CD4-positive, alpha-beta T cell treated with Interleukin-6 for 4 hours (primary cell): ENCODE measurements around the gene ANKRD12.
"Not testable (repeated sequence)": the region's sequence is repeated elsewhere in the genome, so short reads cannot be mapped to it uniquely, and the experiment has no call there.

ENCODE experiments used
- DNase-seq: peaks from one replicate; pipeline ENCODE4 v3.0.0-alpha.2; 2020; ENCODE audit warnings: mixed read lengths

ANKRD12 gene

DNA sequence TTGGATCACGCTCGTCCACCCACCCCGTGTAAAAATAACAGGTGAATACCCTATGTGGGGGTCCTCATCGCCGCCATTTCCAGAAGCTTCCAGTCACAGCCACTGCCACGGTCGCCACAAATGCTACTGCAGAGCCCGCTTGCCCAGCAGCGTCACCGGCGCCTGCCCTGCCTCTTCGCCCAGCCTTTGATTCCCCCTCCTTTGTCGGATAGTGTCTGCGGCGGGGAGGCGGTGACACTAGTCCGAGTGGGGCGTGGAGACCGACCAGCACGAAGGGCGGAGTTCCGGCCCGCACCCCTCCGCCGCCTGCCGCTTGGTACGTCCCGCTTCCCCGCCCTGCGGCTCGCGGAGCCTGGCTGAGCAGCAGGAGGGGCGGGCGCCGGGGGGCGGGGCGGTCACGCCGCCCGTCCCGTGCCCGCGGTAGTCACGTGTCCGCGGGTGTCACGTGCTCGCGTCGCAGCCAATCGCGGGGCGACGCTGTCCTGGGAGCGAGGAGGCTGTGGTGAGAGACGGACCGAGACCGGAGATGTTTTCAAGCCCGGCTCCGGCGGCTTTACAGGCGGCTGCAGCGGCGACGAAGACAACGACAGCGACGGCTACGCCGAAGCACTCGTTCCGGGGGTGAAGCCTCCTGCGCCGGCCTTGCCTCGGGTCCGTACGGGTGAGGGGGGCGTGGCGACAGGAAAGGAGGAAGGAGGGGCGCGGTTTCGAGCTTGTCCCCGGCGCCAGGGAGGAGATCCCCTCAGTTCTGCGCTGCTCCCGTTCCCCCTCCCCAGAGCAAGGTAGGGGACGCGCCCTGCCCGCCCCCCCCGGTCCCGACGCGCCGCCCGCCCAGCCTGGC lies at the start of gene ANKRD12:
Gene ANKRD12 (plus strand): TSS at position 467 of the 841 bp plus-strand sequence. CDS start 45,652 bp downstream, outside the sequence.
- DNase-seq = peak; percentile 98

DNA sequence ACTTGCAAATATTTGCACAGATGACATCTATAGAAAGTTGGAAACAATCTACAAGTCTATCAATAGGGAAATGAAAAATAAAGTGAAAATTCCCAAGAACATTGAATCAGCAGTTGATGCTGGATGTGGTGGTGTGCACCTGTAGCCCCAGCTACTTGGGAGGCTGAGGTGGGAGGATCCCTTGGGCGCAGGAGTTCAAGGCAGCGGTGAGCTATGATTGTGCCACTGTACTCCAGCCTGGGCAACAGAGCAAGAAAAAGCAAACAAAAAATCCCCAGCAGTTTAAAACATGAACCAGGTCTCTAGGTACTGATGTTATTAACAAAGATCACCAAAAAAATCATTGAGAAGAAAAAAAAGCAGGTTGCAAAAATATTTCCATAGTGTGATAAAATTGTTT lies 49.4 kb upstream of the ANKRD12 start:
- no peak for DNase-seq

DNA sequence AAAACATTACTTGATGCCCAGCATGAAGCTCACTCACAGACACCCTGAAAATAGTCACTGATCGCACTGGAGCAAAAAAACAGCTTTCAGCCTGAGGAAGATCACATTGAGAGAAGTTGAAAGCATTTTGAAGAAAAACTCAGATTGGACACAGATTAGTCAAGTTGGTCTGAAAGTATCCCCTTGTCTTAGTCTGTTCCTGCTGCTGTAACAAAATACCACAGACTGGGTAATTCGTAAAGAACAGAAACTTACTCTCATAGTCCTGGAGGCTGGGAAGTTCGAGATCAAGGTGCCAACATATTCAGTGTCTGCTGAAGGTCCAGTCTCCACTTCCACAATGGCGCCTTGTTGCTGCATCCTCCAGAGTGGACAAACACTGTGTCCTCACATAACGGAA lies 48.3 kb upstream of the ANKRD12 start:
- DNase-seq = no peak

DNA sequence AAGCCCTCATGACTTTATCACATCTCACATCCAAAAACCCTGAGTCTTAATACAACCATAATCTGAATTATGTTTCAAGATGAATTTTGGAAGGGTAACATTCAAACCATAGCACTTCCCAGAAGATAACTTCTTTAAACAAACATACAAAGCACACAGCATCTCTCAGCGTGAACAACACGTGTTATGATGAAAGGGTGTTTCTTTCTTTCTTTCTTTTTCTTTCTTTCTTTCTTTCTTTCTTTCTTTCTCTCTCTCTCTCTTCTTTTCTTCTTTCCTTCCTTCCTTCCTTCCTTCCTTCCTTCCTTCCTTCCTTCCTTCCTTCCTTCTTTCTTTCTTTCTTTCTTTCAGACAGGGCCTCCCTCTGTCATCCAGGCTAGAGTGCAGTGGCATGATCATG lies 47.9 kb upstream of the ANKRD12 start:
- not testable (repeated sequence) for DNase-seq

DNA sequence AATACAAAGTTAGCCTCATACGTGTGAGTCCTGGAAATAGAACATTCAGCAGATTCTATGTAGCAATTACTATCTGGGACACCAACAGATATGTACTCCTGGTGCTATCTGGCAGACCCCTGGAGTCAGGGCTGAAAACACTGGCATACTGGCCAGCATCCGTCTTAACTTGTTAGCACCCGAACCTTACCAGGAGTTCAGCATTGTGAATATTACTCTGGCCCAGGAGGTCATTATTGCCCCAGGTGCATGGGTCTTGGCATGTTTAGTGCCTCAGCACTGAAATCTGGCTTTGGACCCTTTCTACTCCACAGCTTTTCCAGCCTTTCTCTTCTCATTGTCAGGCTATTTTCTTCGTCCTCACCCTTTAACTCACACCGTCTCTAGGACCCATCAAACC lies 46.0 kb upstream of the ANKRD12 start:
- no peak for DNase-seq

DNA sequence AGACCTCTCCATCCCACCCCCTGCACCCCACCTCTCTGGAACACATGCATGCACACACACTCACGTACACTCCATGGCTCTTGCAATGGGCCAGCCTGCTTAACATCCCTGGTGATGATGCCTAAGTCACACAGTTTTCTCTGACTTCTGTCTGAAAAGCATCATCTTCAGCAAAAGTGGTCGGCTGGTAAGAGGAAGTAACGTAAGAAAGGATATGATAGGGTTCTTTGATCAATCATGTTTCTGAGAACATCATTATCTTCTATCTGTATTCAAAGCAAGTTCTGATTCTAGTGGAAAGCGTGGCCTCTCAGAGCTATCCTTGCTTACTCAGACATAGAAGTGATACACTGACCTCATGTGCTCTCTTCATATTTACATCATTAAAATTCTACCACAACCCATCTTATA lies 45.5 kb upstream of the ANKRD12 start:
- DNase-seq = peak; percentile 47

DNA sequence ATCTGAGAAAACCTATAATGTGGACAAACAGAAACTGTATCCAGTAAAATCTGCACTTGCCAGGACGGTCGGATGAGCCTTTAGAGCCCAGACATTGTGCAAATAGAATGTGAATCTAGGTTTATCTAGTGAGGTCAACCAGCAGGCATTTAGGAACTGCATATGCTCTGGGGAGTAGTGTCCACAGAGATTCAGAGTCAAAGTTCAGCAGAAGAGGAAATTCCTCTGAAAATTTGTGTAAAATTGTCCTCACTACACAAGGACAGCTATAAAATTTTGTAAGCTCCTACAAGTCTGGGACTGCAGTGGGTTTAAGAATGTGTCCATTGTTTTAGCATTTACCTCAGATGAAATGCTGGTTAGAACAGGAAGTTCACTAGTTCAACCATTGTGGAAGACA lies 43.9 kb upstream of the ANKRD12 start:
- no peak for DNase-seq

DNA sequence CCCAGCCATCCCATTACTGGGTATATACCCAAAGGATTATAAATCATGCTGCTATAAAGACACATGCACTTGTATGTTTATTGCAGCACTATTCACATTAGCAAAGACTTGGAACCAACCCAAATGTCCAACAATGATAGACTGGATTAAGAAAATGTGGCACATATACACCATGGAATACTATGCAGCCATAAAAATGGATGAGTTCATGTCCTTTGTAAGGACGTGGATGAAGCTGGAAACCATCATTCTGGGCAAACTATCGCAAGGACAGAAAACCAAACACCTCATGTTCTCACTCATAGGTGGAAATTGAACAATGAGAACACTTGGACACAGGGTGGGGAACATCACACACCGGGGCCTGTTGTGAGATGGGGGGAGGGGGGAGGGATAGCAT lies 43.5 kb upstream of the ANKRD12 start:
- DNase-seq = not testable (repeated sequence)

DNA sequence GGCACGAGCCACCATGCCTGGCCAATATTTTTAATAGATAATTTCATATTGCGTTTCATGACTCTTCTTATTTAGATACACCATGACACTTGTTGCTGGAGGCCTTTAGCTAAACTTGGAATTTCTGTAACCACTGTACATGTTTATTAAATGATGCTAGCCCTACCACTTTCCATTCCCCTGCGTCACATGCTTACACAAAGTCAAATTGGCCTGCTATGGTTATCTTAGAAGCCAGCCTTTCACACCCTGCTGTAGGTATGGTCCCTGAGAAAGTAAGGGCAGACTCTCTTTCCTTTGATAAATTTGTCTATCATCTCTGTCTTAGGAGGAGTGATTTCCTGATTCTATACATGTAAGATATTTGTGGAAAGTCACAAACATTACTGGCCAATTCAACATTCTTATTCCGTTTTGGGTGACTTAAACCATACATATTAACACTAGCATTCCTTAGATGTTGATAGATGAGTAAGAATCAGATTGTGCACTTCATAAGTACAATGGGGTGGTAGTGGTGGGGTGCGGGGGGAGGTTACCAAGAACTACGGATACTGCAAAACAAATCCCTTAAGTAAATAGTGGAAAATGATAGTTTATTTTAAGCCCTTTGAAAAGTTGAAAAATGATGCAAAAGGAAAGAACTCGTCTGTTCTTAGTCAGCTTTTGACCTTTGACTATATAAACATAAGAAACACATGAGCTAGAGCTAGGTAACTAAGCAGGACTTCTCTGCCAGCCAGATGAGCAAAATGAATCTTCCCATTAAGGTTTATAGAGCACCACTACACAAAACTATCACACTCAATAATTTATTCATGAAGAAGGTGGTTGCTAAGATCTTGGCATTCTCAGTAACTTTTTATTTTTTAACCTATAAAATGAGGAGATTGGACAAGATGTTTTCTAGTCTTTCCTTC lies 42.0 kb upstream of the ANKRD12 start:
- DNase-seq = peak; percentile 38

DNA sequence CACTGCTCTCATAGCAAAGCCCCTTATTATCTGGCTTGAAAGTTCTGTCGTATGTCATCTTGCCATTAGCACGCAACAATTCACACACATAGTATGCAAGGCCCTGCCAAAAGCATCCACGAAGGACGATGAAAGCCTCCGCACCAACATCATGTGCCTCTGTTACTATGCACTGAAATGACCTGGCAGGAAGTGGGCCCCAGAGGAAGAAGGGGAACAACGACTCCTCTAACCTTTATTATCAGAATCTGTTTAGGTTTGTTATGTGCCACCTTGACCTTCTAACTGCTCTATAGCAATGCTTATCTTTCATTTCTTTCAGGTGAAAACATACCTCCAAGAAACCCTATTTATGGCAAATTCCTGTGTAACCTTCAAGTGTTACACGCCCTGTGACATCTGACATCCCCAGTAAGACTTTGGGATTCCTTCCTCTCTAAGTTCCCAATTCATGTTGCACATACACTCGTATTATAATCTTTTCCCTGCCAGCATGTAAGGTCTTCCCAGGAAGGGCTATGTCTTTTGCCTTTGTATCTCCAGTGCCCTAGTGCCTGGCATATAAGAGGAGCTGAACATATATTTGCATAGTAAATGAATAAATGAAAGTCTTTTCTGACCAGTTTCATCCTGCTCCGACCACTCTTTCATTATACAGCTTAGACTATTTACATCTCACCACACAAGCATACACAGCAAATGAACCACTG lies 41.1 kb upstream of the ANKRD12 start:
- peak; percentile 72 for DNase-seq

DNA sequence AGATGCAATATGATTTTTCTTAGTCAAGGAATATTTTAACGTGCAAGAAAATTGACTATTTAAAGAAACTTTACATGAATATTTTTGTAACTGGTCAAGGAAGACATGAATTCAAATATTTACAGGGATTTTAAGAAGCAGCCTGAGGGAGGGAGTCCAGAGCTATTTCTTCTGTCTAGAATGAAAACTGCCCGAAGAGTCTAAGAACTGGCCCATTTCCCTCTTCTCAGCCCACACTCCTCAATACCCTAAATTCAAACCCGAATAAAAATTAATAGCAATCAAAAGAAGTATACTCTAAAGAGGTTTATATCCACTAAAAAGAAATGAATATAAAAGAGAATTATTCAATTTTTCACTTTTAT lies 40.6 kb upstream of the ANKRD12 start:
- DNase-seq = no peak

DNA sequence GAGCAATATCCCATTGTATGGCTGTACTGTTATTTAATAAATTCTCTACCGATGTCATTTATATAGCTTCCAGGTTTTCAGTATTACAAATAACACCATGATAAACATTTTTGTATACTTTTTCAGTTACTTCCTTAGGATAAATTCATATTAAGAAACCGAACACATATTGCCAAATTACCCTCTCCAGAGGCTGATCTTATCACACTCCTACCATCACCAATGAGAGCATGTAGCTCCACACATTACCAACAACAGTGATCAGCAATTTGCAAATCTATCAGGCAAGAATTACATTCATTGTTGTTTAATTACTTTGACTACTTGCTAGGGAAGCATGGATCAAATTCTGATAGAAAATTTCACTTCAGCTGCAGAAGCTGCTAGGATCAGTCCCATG lies 39.9 kb upstream of the ANKRD12 start:
- no peak for DNase-seq

DNA sequence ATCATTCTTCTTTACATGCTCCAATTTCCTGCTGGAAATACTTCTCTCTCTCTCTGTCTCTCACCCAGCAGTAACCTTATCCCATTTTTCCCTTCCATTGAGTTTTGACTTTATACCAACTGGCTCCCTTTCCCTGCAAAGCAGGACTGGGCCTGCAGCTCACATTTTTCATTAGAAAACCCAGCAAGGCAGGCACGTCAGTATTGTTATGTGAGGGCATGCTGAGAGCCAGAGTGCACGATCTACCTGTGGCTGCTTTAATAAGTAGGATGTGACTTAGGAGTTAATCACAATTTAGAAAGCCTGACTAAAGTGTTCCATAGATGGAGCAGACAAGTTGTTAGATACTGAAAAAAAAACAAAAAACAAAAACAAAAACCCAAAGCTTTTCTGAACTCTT lies 39.2 kb upstream of the ANKRD12 start:
- DNase-seq = no peak

DNA sequence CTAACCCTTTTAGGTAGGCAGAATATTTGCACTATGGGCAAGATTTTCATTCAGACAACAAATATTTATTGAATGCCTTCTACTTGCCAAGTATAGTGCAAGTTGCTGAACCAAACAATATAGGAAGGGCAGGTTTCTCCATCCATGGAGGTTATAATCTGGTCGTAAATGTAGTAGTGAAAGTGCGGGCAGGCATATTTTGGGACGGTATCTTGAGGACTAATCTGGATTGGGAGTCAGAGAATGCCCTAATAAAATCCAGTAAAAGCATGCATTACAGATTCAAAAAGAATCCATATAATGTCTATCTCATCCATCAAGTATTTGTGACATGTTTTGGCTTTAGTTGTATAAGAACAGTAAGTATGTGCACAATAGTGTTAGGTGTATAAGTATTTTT lies 35.8 kb upstream of the ANKRD12 start:
- DNase-seq = no peak

DNA sequence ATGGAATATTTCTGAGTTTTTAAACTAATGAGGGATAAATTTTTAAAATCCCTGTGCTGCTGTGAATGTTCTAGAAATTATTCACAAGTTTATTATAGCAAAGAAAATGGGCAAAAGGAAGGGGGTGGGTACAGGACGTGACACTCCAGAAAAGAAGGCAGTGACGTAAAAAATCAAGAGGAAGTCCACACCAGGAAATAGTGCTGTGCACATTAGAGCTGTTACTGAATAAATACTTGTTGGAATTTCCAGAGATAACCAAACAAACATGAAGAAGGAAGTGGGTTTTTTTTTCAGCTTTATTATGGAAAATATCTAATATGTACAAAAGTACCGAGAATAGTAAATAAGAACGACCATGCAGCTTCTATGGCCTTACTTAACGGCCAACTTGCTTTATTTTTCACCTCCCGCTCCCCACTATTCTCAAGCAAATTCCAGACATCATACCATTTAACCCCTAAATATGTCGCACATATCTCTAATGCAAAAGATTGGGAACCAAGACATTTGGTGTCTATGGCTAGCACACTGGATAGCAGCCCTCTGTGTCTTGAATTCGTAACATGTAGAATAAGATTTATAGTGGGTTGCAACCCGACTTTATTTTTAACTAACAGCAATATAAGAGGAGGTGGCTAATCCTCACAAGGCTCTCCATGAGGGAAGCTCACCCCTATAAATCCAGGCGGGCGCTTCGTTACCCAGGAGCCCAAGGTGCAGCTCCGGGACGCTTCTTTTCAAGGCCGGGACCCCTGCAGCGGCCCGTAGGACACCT lies 34.7 kb upstream of the ANKRD12 start:
- DNase-seq = peak; percentile 29

DNA sequence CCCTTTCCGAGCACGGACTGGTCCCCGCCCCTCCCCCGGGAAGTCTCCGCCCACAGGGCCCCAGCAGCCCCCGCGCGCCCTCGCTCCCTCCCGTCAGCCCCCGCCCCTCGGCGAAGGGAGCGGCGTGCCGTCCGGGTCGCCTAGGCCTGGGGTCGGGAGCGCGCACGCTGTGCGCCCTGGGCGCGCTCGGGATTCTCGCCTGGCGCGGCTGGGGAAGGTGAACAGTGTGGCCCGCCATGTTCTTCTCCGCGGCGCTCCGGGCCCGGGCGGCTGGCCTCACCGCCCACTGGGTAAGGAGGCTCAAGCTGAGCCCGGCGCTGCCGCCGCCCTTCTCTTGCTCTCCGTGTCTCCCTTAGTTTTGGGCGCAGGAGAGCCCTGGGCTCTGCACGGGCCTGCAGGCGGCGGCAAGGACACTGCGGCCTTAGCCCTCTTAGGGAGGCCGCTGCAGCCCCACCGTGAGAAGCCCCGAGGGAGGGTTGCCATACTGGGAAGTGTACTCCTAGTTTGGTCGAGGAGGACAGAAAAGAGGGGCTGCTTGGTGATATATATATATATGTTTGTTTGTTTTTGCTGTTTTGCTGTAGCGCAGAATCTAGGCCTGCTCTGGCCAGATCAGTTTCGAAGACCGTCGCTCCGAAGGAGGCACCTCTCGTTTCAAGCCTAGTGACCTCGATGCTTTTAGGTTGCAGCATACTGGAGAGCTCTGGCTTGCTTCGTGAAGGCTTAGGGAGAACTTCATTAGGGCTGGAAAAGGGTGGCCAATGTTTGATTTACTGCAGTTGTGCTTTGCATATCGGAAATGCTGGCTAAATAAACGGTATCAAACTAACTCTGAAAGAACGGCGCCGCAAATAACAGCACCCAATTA lies 33.8 kb upstream of the ANKRD12 start, which contains the start of gene NDUFV2:
Gene NDUFV2 (plus strand): TSS at position 192 of the 868 bp plus-strand sequence. CDS start 45 bp downstream, at position 237.
- DNase-seq = peak; percentile 99

DNA sequence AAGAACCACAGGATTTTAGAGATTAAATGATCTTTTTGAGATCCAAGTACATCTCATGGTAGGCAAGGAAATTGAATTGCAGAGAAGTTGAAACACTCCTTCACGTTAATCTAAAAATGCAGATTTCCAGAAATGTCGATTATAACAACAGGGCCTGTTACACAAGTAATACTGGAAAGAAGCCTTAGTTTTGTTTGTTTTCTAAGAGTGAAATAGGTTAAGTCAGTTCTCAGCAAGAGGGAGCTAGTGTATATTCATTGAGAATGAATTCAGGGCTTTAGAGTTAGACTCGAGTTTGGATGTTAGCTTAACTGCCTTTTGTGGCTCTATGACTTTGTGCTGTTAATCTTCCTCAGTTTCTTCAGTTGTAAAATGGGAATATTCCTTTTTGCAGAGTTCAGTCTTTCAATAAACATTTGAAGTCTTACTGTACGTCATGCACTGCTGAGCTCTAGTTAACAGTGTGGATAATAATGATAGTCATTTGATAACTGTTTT lies 33.2 kb upstream of the ANKRD12 start:
- DNase-seq = no peak

DNA sequence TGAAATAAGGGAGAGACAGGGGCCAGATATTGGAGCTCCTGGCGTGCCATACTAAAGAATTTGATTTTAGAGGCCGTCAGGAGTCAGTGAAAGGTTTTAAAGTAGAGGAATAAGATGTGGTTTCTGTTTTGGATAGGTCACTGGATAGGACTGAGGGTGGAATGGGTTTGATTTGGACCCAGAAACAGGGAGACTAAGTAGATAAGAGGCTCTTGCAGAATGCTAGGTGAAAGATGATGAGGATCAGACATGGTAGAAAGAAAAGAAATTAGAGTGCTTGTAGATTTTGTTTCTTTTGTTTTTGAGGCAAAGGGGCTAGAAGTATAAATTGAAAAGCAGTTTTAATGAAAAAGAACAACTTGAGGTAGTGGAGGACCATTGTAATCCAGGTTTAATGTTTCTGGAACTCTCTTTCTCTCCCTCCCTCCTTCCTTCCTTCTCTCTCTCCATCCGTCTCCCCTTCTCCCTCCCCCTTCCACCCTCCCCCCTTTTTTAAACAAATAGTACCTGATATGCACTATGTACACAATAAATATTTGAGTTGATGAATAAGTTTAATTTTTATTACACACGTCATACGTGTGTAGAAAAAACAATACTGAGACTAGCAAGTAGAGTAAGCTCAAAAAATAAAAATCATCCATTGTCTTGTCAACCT lies 32.2 kb upstream of the ANKRD12 start:
- no peak for DNase-seq

DNA sequence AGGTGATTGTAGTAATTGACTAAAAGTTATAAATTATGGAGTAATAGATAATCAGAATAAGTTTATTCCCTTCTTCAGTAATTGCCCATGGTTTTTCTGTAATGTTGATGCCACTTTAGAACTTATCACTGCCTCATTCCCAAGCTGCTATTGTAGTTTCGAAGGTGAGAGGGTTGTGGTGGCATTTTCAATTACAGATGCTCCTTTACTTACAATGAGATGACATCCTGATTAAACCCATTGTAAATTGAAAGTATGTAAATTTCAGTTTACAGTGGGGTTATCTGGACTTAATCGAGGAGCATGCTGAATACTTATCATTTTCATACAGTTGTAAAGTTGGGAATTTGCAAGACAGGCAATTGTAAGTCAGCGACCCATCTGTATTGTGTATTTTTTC lies 31.2 kb upstream of the ANKRD12 start:
- DNase-seq = no peak

DNA sequence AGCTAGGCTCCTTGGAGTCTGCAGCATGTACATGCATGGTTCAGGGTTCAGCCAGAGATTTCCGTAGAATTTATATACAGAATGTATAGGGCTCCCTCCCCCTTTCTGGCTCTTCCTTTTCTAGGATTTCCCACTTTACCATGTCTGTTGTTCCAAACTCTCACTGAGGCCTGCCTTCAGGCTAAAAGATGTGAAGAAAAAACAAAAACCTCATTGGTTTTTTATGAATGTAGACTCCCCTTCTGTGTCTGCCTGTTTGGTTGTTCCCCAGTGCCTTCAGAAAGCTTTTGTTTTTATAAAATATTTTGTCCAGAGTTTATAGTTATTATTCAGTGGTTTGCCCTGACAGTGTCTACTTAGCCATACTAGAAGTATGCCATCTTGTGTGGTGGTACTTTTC lies 30.5 kb upstream of the ANKRD12 start:
- no peak for DNase-seq
